ENCODE data around the gene PTPRN2.

The PTPRN2 gene

GRCh38 chr7:158364451-158364850, 223.2 kb downstream of the PTPRN2 start:
- no peaks in the 10 kb centered on the region for H3K36me3 ChIP-seq (ENCODE audit: insufficient read depth, low read length)
- H3K4me3 ChIP-seq (ENCODE audit: low read length), result no peak overlapping the region
- H3K9ac ChIP-seq (ENCODE audit: low read depth, low read length), result no peak overlapping the region
- peaks cover 27% of the 10 kb centered on the region for H3K9me3 ChIP-seq (replicated peaks; ENCODE audit: low read length)
- H3K27me3 ChIP-seq (ENCODE audit: control insufficient read depth, insufficient read depth, low read length), result no peaks in the 10 kb centered on the region
- no peak overlapping the region for H3K4me2 ChIP-seq (ENCODE audit: low read length)
- no peaks in the 10 kb centered on the region for H3K4me1 ChIP-seq (ENCODE audit: control insufficient read depth, insufficient read depth, low read length)

- H3K4me3 ChIP-seq (ENCODE audit: low read length), result no peak overlapping the region
- no peaks in the 10 kb centered on the region for H3K4me1 ChIP-seq (ENCODE audit: control insufficient read depth, insufficient read depth, low read length)
- H3K4me2 ChIP-seq (ENCODE audit: low read length), result no peak overlapping the region
- H3K9ac ChIP-seq (ENCODE audit: low read depth, low read length), result no peak overlapping the region
- peaks cover 30% of the 10 kb centered on the region for H3K9me3 ChIP-seq (replicated peaks; ENCODE audit: low read length)
- H3K36me3 ChIP-seq (ENCODE audit: insufficient read depth, low read length), result no peaks in the 10 kb centered on the region
- no peaks in the 10 kb centered on the region for H3K27me3 ChIP-seq (ENCODE audit: control insufficient read depth, insufficient read depth, low read length)
These were observed 224.4 kb downstream of the PTPRN2 start for GRCh38 chr7:158362912-158363905.

GRCh38 chr7:158362001-158362400, 225.6 kb downstream of the PTPRN2 start:
- Histone ChIP-seq H3K4me3 (ENCODE audit: low read length) (no peak overlapping the region), H3K9me3 (replicated peaks; ENCODE audit: low read length) (peaks cover 24% of the 10 kb centered on the region), H3K36me3 (ENCODE audit: insufficient read depth, low read length) (no peaks in the 10 kb centered on the region), H3K4me1 (ENCODE audit: control insufficient read depth, insufficient read depth, low read length) (no peaks in the 10 kb centered on the region), H3K9ac (ENCODE audit: low read depth, low read length) (no peak overlapping the region), H3K4me2 (ENCODE audit: low read length) (no peak overlapping the region), H3K27me3 (ENCODE audit: control insufficient read depth, insufficient read depth, low read length) (no peaks in the 10 kb centered on the region)

GRCh38 chr7:158361326-158361946, 226.2 kb downstream of the PTPRN2 start:
- Histone ChIP-seq H3K36me3 (ENCODE audit: insufficient read depth, low read length) (no peaks in the 10 kb centered on the region), H3K9me3 (replicated peaks; ENCODE audit: low read length) (peaks cover 21% of the 10 kb centered on the region), H3K4me2 (ENCODE audit: low read length) (no peak overlapping the region), H3K4me1 (ENCODE audit: control insufficient read depth, insufficient read depth, low read length) (no peaks in the 10 kb centered on the region), H3K9ac (ENCODE audit: low read depth, low read length) (no peak overlapping the region), H3K4me3 (ENCODE audit: low read length) (no peak overlapping the region), H3K27me3 (ENCODE audit: control insufficient read depth, insufficient read depth, low read length) (no peaks in the 10 kb centered on the region)

GRCh38 chr7:158358926-158359645, 228.5 kb downstream of the PTPRN2 start:
- Histone ChIP-seq H3K36me3 (ENCODE audit: insufficient read depth, low read length) (no peaks in the 10 kb centered on the region), H3K4me2 (ENCODE audit: low read length) (no peak overlapping the region), H3K27me3 (ENCODE audit: control insufficient read depth, insufficient read depth, low read length) (no peaks in the 10 kb centered on the region), H3K9me3 (replicated peaks; ENCODE audit: low read length) (peaks cover 15% of the 10 kb centered on the region), H3K4me3 (ENCODE audit: low read length) (no peak overlapping the region), H3K9ac (ENCODE audit: low read depth, low read length) (no peak overlapping the region), H3K4me1 (ENCODE audit: control insufficient read depth, insufficient read depth, low read length) (no peaks in the 10 kb centered on the region)

GRCh38 chr7:158357898-158358821, 229.5 kb downstream of the PTPRN2 start:
- H3K9me3 ChIP-seq (replicated peaks; ENCODE audit: low read length), result peaks cover 12% of the 10 kb centered on the region
- no peak overlapping the region for H3K4me3 ChIP-seq (ENCODE audit: low read length)
- H3K36me3 ChIP-seq (ENCODE audit: insufficient read depth, low read length), result no peaks in the 10 kb centered on the region
- no peaks in the 10 kb centered on the region for H3K4me1 ChIP-seq (ENCODE audit: control insufficient read depth, insufficient read depth, low read length)
- no peaks in the 10 kb centered on the region for H3K27me3 ChIP-seq (ENCODE audit: control insufficient read depth, insufficient read depth, low read length)
- no peak overlapping the region for H3K9ac ChIP-seq (ENCODE audit: low read depth, low read length)
- H3K4me2 ChIP-seq (ENCODE audit: low read length), result no peak overlapping the region

- Histone ChIP-seq H3K4me1 (ENCODE audit: control insufficient read depth, insufficient read depth, low read length) (no peaks in the 10 kb centered on the region), H3K27me3 (ENCODE audit: control insufficient read depth, insufficient read depth, low read length) (no peaks in the 10 kb centered on the region), H3K9ac (ENCODE audit: low read depth, low read length) (no peak overlapping the region), H3K36me3 (ENCODE audit: insufficient read depth, low read length) (no peaks in the 10 kb centered on the region), H3K4me3 (ENCODE audit: low read length) (no peak overlapping the region), H3K9me3 (replicated peaks; ENCODE audit: low read length) (peaks cover 15% of the 10 kb centered on the region), H3K4me2 (ENCODE audit: low read length) (no peak overlapping the region)
These were observed 230.3 kb downstream of the PTPRN2 start for GRCh38 chr7:158357106-158357897.

- Histone ChIP-seq H3K9ac (ENCODE audit: low read depth, low read length) (no peak overlapping the region), H3K4me1 (ENCODE audit: control insufficient read depth, insufficient read depth, low read length) (no peaks in the 10 kb centered on the region), H3K36me3 (ENCODE audit: insufficient read depth, low read length) (no peaks in the 10 kb centered on the region), H3K4me2 (ENCODE audit: low read length) (no peak overlapping the region), H3K4me3 (ENCODE audit: low read length) (no peak overlapping the region), H3K9me3 (replicated peaks; ENCODE audit: low read length) (peaks cover 15% of the 10 kb centered on the region), H3K27me3 (ENCODE audit: control insufficient read depth, insufficient read depth, low read length) (no peaks in the 10 kb centered on the region)
These were observed 231.2 kb downstream of the PTPRN2 start for GRCh38 chr7:158356454-158356853.

- H3K4me3 ChIP-seq (ENCODE audit: low read length), result no peak overlapping the region
- peaks cover 17% of the 10 kb centered on the region for H3K9me3 ChIP-seq (replicated peaks; ENCODE audit: low read length)
- no peak overlapping the region for H3K9ac ChIP-seq (ENCODE audit: low read depth, low read length)
- no peak overlapping the region for H3K4me2 ChIP-seq (ENCODE audit: low read length)
- H3K4me1 ChIP-seq (ENCODE audit: control insufficient read depth, insufficient read depth, low read length), result no peaks in the 10 kb centered on the region
- no peaks in the 10 kb centered on the region for H3K36me3 ChIP-seq (ENCODE audit: insufficient read depth, low read length)
- H3K27me3 ChIP-seq (ENCODE audit: control insufficient read depth, insufficient read depth, low read length), result no peaks in the 10 kb centered on the region
These were observed 232.1 kb downstream of the PTPRN2 start for GRCh38 chr7:158355456-158356065.

GRCh38 chr7:158354861-158355260, 232.8 kb downstream of the PTPRN2 start:
- no peaks in the 10 kb centered on the region for H3K4me1 ChIP-seq (ENCODE audit: control insufficient read depth, insufficient read depth, low read length)
- no peaks in the 10 kb centered on the region for H3K36me3 ChIP-seq (ENCODE audit: insufficient read depth, low read length)
- H3K9me3 ChIP-seq (replicated peaks; ENCODE audit: low read length), result peaks cover 17% of the 10 kb centered on the region
- no peak overlapping the region for H3K4me2 ChIP-seq (ENCODE audit: low read length)
- H3K9ac ChIP-seq (ENCODE audit: low read depth, low read length), result no peak overlapping the region
- no peak overlapping the region for H3K4me3 ChIP-seq (ENCODE audit: low read length)
- H3K27me3 ChIP-seq (ENCODE audit: control insufficient read depth, insufficient read depth, low read length), result no peaks in the 10 kb centered on the region
